Heart left ventricle (tissue), 16 donors: ENCODE results near the gene ITGB8. TPM values are rescaled to one million over a fixed set of nuclear protein-coding genes. Genes with fewer than 3 reads are reported as not detected.

Source experiments
- ATAC-seq, 4 donors: fragments of 200-7000 bp; cut with Tn5 transposase; one replicate each; pipeline ENCODE4 v1.9.1; 2020 to 2022; ENCODE audit warnings: moderate library complexity in 4 of 4, mild to moderate bottlenecking in 3 of 4, moderate number of reproducible peaks in 1 of 4
- DNase-seq, 5 donors: peaks; one replicate each; pipeline ENCODE4 v3.0.0-alpha.2; 2020
- H3K27ac ChIP-seq, 12 donors: fragments of 200-600 bp; sonication (generic) in 4 of 12; one replicate each; pipeline versions ENCODE4 v1.5.0 to v1.8.0; 2016 to 2022; ENCODE audit warnings: mild to moderate bottlenecking in 2 of 12
- H3K27me3 ChIP-seq, 9 donors: fragments of 200-600 bp; sonication (generic) in 2 of 9; one replicate each; pipeline versions ENCODE4 v1.5.1 to v1.8.0; 2016 to 2022; ENCODE audit warnings: mild to moderate bottlenecking in 3 of 9
- H3K36me3 ChIP-seq, 9 donors: fragments of 200-600 bp; sonication (generic) in 2 of 9; one replicate each; pipeline versions ENCODE4 v1.5.0 to v1.8.0; 2018 to 2022; ENCODE audit warnings: mild to moderate bottlenecking in 2 of 9
- H3K4me1 ChIP-seq, 12 donors: fragments of 200-600 bp; sonication (generic) in 4 of 12; one replicate each; pipeline versions ENCODE4 v1.5.0 to v1.8.0; 2016 to 2022; ENCODE audit warnings: mild to moderate bottlenecking in 3 of 12
- H3K4me3 ChIP-seq, 12 donors: fragments of 200-600 bp; sonication (generic) in 4 of 12; one replicate each; pipeline versions ENCODE4 v1.5.0 to v1.8.0; 2017 to 2022; ENCODE audit warnings: mild to moderate bottlenecking in 9 of 12, moderate library complexity in 4 of 12
- H3K9me3 ChIP-seq, 12 donors: fragments of 200-600 bp; sonication (generic) in 4 of 12; one replicate each; pipeline versions ENCODE4 v1.5.0 to v1.8.0; 2016 to 2022; ENCODE audit warnings: mild to moderate bottlenecking in 1 of 12
- CTCF ChIP-seq, 12 donors: fragments of 200-600 bp; sonication (generic) in 4 of 12; IDR thresholded peaks; one replicate each; pipeline versions ENCODE4 v1.5.0 to v1.8.0; 2018 to 2022; ENCODE audit warnings: antibody characterized with exemption in 12 of 12, mild to moderate bottlenecking in 5 of 12
- POLR2A ChIP-seq, 2 donors: fragments of 450-650 bp; IDR thresholded peaks; one replicate each; pipeline ENCODE4 v1.6.1; 2017; ENCODE audit warnings: antibody characterized with exemption in 2 of 2, mild to moderate bottlenecking in 2 of 2, moderate library complexity in 2 of 2
- WGBS, 4 donors: extraction: QIAGEN DNeasy Blood & Tissue Kit in 2 of 4; methylation state at CpG; one replicate each; pipeline versions ENCODE4 v1.1.5 to v1.1.7; 2013 to 2018; 5-methylcytosine and 5-hydroxymethylcytosine counted together
- intact Hi-C, 10 donors: fragments of 100-400 bp; cut with DNase I; formaldehyde crosslinking; loops; one replicate each; pipeline versions ENCODE4 v1.11.1 to v1.14.2; 2022
- polyA plus RNA-seq, 2 donors: library from polyadenylated mRNA; stranded (reverse); fragments of 200-250 nt; gene quantifications; one replicate each; pipeline ENCODE4 v1.2.3, GENCODE V29; 2013
- total RNA-seq, 9 donors: library from RNA; depleted of rRNA in 2 of 9; stranded (reverse); fragments of >200 nt in 2 of 9; fragmentation: NEBNext Ultra II Directional in 3 of 9; extraction: Animal tissue kit (Norgen Biotek cat#: 25700) in 3 of 9; gene quantifications; one replicate each; pipeline versions ENCODE4 v1.1.0 to v1.2.4, GENCODE V29; 2016 to 2023
- donor health status: ischemic (EF 13 %, LVEDD 7.1; RV severe dilation, severe dysfunction).
- donor health status: healthy with polysubstance abuse.
- donor health status: DM: no; HTN: yes; CAD: no.
- donor health status: DM: no; HTN: no; CAD: no.
- donor health status: ischemic (EF 25% LVEDD 6.9; RV normal size, moderate dysfunction).
- donor health status: ischemic (EF 25% LVEDD 5.7; RV mildly dilated, moderate dysfunction).
- donor health status: healthy.
- donor health status: DM: yes; HTN: yes; CAD: no.
- donor health status: ischemic (EF 35%, LVEDD 5.7; RV mildly dilated, moderate dysfunction).
- donor health status: nonischemic (EF 11% LVEDD 7.7; RV severe dilation, severe dysfunction).
- donor health status: DM: yes; HTN: yes; CAD: no.
- donor health status: PGD.
- donor health status: ischemic (EF 29% LVEDD 5.4; RV normal size, mild dysfunction).
- donor health status: nonischemic (EF 23%, LVEDD 6.1; RV moderate dilation, normal function).

The ITGB8 gene
- total and polyA plus RNA-seq, 11 donors: 0.61 to 16.0 (median 2.1) TPM

- intact Hi-C loops: no loop called here
- no peaks in the 10 kb centered on the region for H3K36me3 ChIP-seq
- WGBS, 4 donors: 39 to 43% (median 41%) methylated on average over 2 of the region's 2 CpGs
- ATAC-seq (no peak), DNase-seq (no peak)
- H3K27me3 ChIP-seq: peaks cover 0 to 3% (median 0%) of the 10 kb centered on the region in 9 donors
- no peaks in the 10 kb centered on the region for H3K4me1 ChIP-seq
- H3K4me3 ChIP-seq: no peak overlapping the region
- H3K9me3 ChIP-seq: peaks cover 0 to 14% (median 0%) of the 10 kb centered on the region in 12 donors
- no peak overlapping the region for H3K27ac ChIP-seq
- TF ChIP-seq POLR2A (IDR thresholded peaks at IDR 0.05) (no peak), CTCF (IDR thresholded peaks at IDR 0.05) (no peak)
These were observed 116.4 kb downstream of the ITGB8 start for GRCh38 chr7:20447021-20447650.

GRCh38 chr7:20449176-20449575, 118.5 kb downstream of the ITGB8 start:
- no peaks in the 10 kb centered on the region for H3K4me1 ChIP-seq
- H3K36me3 ChIP-seq: no peaks in the 10 kb centered on the region
- no peak for ATAC-seq
- 51 to 65% (median 64%) methylated on average over 3 of the region's 3 CpGs for WGBS, 4 donors
- H3K9me3 ChIP-seq: peaks cover 0 to 14% (median 0%) of the 10 kb centered on the region in 12 donors
- intact Hi-C loops: no loop called here
- DNase-seq: no peak
- H3K27ac ChIP-seq: no peak overlapping the region
- H3K4me3 ChIP-seq: no peak overlapping the region
- TF ChIP-seq CTCF (IDR thresholded peaks at IDR 0.05) (no peak), POLR2A (IDR thresholded peaks at IDR 0.05) (no peak)
- no peaks in the 10 kb centered on the region for H3K27me3 ChIP-seq

- no peaks in the 10 kb centered on the region for H3K27me3 ChIP-seq
- no peaks in the 10 kb centered on the region for H3K4me1 ChIP-seq
- H3K27ac ChIP-seq: peak overlapping the region in 1 of 12 donors; percentile 9
- DNase-seq: no peak
- peaks cover 0 to 2% (median 0%) of the 10 kb centered on the region in 12 donors for H3K9me3 ChIP-seq
- 72 to 80% (median 76%) methylated on average over 2 of the region's 2 CpGs for WGBS, 4 donors
- ATAC-seq: no peak
- TF ChIP-seq CTCF (IDR thresholded peaks at IDR 0.05): no peak
- no peak for TF ChIP-seq POLR2A (IDR thresholded peaks at IDR 0.05)
- H3K36me3 ChIP-seq: no peaks in the 10 kb centered on the region
- intact Hi-C loops: no loop called here
- no peak overlapping the region for H3K4me3 ChIP-seq
These were observed 119.8 kb downstream of the ITGB8 start for GRCh38 chr7:20450536-20450935.

GRCh38 chr7:20454202-20454601, 123.5 kb downstream of the ITGB8 start:
- intact Hi-C loops: no loop called here
- 66 to 77% (median 73%) methylated on average over 4 of the region's 4 CpGs for WGBS, 4 donors
- no peaks in the 10 kb centered on the region for H3K27me3 ChIP-seq

More at GRCh38 chr7:20454202-20454601, 123.5 kb downstream of the ITGB8 start:
- Histone ChIP-seq H3K9me3 (no peaks in the 10 kb centered on the region), H3K36me3 (no peaks in the 10 kb centered on the region), H3K4me3 (no peak overlapping the region), H3K4me1 (no peaks in the 10 kb centered on the region), H3K27ac (no peak overlapping the region)
- ATAC-seq (no peak), DNase-seq (no peak)
- TF ChIP-seq POLR2A (IDR thresholded peaks at IDR 0.05) (no peak), CTCF (IDR thresholded peaks at IDR 0.05) (no peak)
